Liver (tissue), 9 donors: Measurements from ENCODE around the gene ATXN7L1. TPM values are rescaled to one million over a fixed set of nuclear protein-coding genes. Genes with fewer than 3 reads are reported as not detected.

Experiments
- DNase-seq: peaks from one replicate; pipeline ENCODE4 v3.0.0-alpha.2; 2017; ENCODE audit warnings: low spot score
- H3K27ac ChIP-seq, 2 donors: one replicate each; pipeline ENCODE4 v1.7.0; 2013; ENCODE audit warnings: inconsistent platforms in 2 of 2, low read length in 2 of 2, control low read depth in 1 of 2, low read depth in 1 of 2, mild to moderate bottlenecking in 1 of 2
- H3K27me3 ChIP-seq, 4 donors: one replicate each; pipeline versions ENCODE4 v1.6.1 to v1.7.0; 2013; ENCODE audit warnings: low read length in 3 of 4, inconsistent platforms in 1 of 4, mild to moderate bottlenecking in 1 of 4, moderate library complexity in 1 of 4; ENCODE audit not compliant: control insufficient read depth in 4 of 4, insufficient read depth in 4 of 4
- H3K36me3 ChIP-seq, 4 donors: one replicate each; pipeline versions ENCODE4 v1.6.1 to v1.7.0; 2013; ENCODE audit warnings: low read length in 3 of 4, mild to moderate bottlenecking in 3 of 4, low read depth in 1 of 4, moderate library complexity in 1 of 4; ENCODE audit not compliant: control insufficient read depth in 4 of 4, insufficient read depth in 3 of 4
- H3K4me1 ChIP-seq, 4 donors: one replicate each; pipeline versions ENCODE4 v1.6.1 to v1.7.0; 2013; ENCODE audit warnings: low read length in 3 of 4, mild to moderate bottlenecking in 3 of 4, moderate library complexity in 1 of 4; ENCODE audit not compliant: control insufficient read depth in 4 of 4, insufficient read depth in 4 of 4
- H3K4me3 ChIP-seq, 3 donors: one replicate each; pipeline versions ENCODE4 v1.6.1 to v1.7.0; 2013; ENCODE audit warnings: low read length in 3 of 3, control low read depth in 1 of 3, low read depth in 1 of 3, mild to moderate bottlenecking in 1 of 3
- H3K9ac ChIP-seq, 2 donors: one replicate each; pipeline ENCODE4 v1.7.0; 2013; ENCODE audit warnings: low read length in 2 of 2, mild to moderate bottlenecking in 2 of 2, moderate library complexity in 2 of 2, control low read depth in 1 of 2, low read depth in 1 of 2
- H3K9me3 ChIP-seq, 4 donors: one replicate each; pipeline versions ENCODE4 v1.6.1 to v1.7.0; 2013; ENCODE audit warnings: low read length in 3 of 4; ENCODE audit not compliant: control insufficient read depth in 4 of 4
- ATF3 ChIP-seq: IDR thresholded peaks from 2 replicates; pipeline ENCODE4 v1.6.1; 2016; ENCODE audit warnings: antibody characterized with exemption
- CTCF ChIP-seq: fragments of 150-350 bp; IDR thresholded peaks from 2 replicates; pipeline ENCODE4 v1.5.1; 2017; ENCODE audit warnings: improper control_type of control experiment, low read depth, low read length; ENCODE audit not compliant: missing input control
- EGR1 ChIP-seq, 2 donors: IDR thresholded peaks; 2 replicates each; pipeline ENCODE4 v1.6.1; 2016 to 2018; ENCODE audit warnings: antibody characterized with exemption in 2 of 2, low read depth in 2 of 2
- FOXA1 ChIP-seq: IDR thresholded peaks from 2 replicates; pipeline ENCODE4 v1.6.1; 2016; ENCODE audit warnings: antibody characterized with exemption
- FOXA2 ChIP-seq: IDR thresholded peaks from 2 replicates; pipeline ENCODE4 v1.6.1; 2016; ENCODE audit warnings: antibody characterized with exemption
- GABPA ChIP-seq, 2 donors: IDR thresholded peaks in 1 of 2; conservative IDR thresholded peaks in 1 of 2; 2 replicates each; pipeline ENCODE4 v1.6.1; 2016; ENCODE audit warnings: antibody characterized with exemption in 2 of 2, mild to moderate bottlenecking in 1 of 2, moderate library complexity in 1 of 2
- HNF4A ChIP-seq, 2 donors: conservative IDR thresholded peaks; 2 replicates each; pipeline ENCODE4 v1.6.1; 2016; ENCODE audit warnings: antibody characterized with exemption in 2 of 2, mild to moderate bottlenecking in 2 of 2
- HNF4G ChIP-seq: IDR thresholded peaks from 2 replicates; pipeline ENCODE4 v1.6.1; 2016; ENCODE audit warnings: antibody characterized with exemption
- JUND ChIP-seq, 2 donors: IDR thresholded peaks; 2 replicates each; pipeline ENCODE4 v1.6.1; 2016; ENCODE audit warnings: antibody characterized with exemption in 2 of 2
- MAX ChIP-seq: IDR thresholded peaks from 2 replicates; pipeline ENCODE4 v1.6.1; 2016; ENCODE audit warnings: antibody characterized with exemption
- NR2F2 ChIP-seq: IDR thresholded peaks from 2 replicates; pipeline ENCODE4 v1.6.1; 2016; ENCODE audit warnings: antibody characterized with exemption
- RAD21 ChIP-seq, 2 donors: IDR thresholded peaks; 2 replicates each; pipeline ENCODE4 v1.6.1; 2016; ENCODE audit warnings: antibody characterized with exemption in 2 of 2, mild to moderate bottlenecking in 2 of 2
- REST ChIP-seq: IDR thresholded peaks from 2 replicates; pipeline ENCODE4 v1.6.1; 2016; ENCODE audit warnings: antibody characterized with exemption, mild to moderate bottlenecking
- RXRA ChIP-seq, 2 donors: IDR thresholded peaks; 2 replicates each; pipeline ENCODE4 v1.6.1; 2017 to 2018; ENCODE audit warnings: antibody characterized with exemption in 2 of 2, mild to moderate bottlenecking in 1 of 2
- SP1 ChIP-seq: IDR thresholded peaks from 2 replicates; pipeline ENCODE4 v1.6.1; 2018; ENCODE audit warnings: antibody characterized with exemption, mild to moderate bottlenecking
- TAF1 ChIP-seq: conservative IDR thresholded peaks from 2 replicates; pipeline ENCODE4 v1.6.1; 2016; ENCODE audit warnings: antibody characterized with exemption, mild to moderate bottlenecking
- YY1 ChIP-seq: IDR thresholded peaks from 2 replicates; pipeline ENCODE4 v1.6.1; 2016; ENCODE audit warnings: antibody characterized with exemption, mild to moderate bottlenecking
- ZBTB33 ChIP-seq: IDR thresholded peaks from 2 replicates; pipeline ENCODE4 v1.6.1; 2016; ENCODE audit warnings: antibody characterized with exemption
- WGBS: extraction: QIAGEN DNeasy Blood & Tissue Kit; methylation state at CpG from one replicate; pipeline ENCODE4 v1.1.7; 2013; 5-methylcytosine and 5-hydroxymethylcytosine counted together
- polyA plus RNA-seq, 2 donors: library from polyadenylated mRNA; stranded (reverse) in 1 of 2; unstranded in 1 of 2; fragments of 200-250 nt in 1 of 2; fragments of >200 nt in 1 of 2; fragmentation: Nextera tagmentation in 1 of 2; extraction: Ambion mirVana in 1 of 2; gene quantifications; one replicate each; pipeline versions ENCODE4 v1.2.1 to v1.2.3, GENCODE V29; 2013 to 2015
- total RNA-seq, 2 donors: library from RNA; depleted of rRNA; stranded (reverse); fragments of >200 nt; gene quantifications; one replicate each; pipeline ENCODE4 v1.2.3, GENCODE V29; 2014
- donor health status: healthy.
- donor health status: healthy.
- donor health status: healthy.
- donor health status: healthy.
- donor health status: healthy.

ATXN7L1 gene
- total and polyA plus RNA-seq, 4 donors: 2.1 to 7.4 (median 5.3) TPM

- 98% methylated on average over 18 of the region's 18 CpGs for WGBS
- no peaks in the 10 kb centered on the region for H3K4me1 ChIP-seq
Observed at GRCh38 chr7:105819559-105819958, 56.8 kb downstream of the ATXN7L1 start.

More at GRCh38 chr7:105819559-105819958, 56.8 kb downstream of the ATXN7L1 start:
- Histone ChIP-seq H3K9ac (no peak overlapping the region), H3K27me3 (no peaks in the 10 kb centered on the region), H3K4me3 (no peak overlapping the region), H3K27ac (no peak overlapping the region), H3K9me3 (no peaks in the 10 kb centered on the region), H3K36me3 (no peaks in the 10 kb centered on the region)
- no peak for DNase-seq
- no peak for TF ChIP-seq ZBTB33
- no peak for TF ChIP-seq ATF3
- no peak for TF ChIP-seq TAF1
- TF ChIP-seq HNF4G: no peak
- TF ChIP-seq RAD21 (IDR thresholded peaks at IDR 0.05): no peak
- TF ChIP-seq MAX: no peak
- TF ChIP-seq CTCF: no peak
- TF ChIP-seq YY1: no peak
- no peak for TF ChIP-seq RXRA (IDR thresholded peaks at IDR 0.05)
- TF ChIP-seq NR2F2: no peak
- TF ChIP-seq GABPA (IDR thresholded peaks at IDR 0.05 in 1 of 2, conservative IDR thresholded peaks at IDR 0.05 in 1 of 2): no peak
- no peak for TF ChIP-seq FOXA1
- no peak for TF ChIP-seq FOXA2
- no peak for TF ChIP-seq SP1
- no peak for TF ChIP-seq JUND (IDR thresholded peaks at IDR 0.05)
- TF ChIP-seq EGR1 (IDR thresholded peaks at IDR 0.05; ENCODE audit: low read depth in 2 of 2): no peak
- TF ChIP-seq REST: no peak
- TF ChIP-seq HNF4A (conservative IDR thresholded peaks at IDR 0.05): no peak
